ENCODE results near the gene AKNA.
"Not testable (repeated sequence)": the region's sequence is repeated elsewhere in the genome, so short reads cannot be mapped to it uniquely, and the experiment has no call there.

AKNA gene

DNA sequence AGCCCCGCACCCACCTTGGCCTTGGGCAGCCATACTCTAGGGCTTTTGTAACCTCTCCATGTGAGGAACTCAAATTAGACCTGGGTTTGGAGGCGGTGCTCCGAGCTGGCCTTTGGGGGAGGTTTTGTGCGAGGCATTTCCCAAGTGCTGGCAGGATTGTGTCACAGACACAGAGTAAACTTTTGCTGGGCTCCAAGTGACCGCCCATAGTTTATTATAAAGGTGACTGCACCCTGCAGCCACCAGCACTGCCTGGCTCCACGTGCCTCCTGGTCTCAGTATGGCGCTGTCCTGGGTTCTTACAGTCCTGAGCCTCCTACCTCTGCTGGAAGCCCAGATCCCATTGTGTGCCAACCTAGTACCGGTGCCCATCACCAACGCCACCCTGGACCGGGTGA, 58.2 kb downstream of the AKNA start, which contains the start of gene ORM2:
Gene ORM2, plus strand, starts transcription at position 245 of the 398 bp plus-strand sequence. Its CDS starts 36 bp downstream, at position 281.
- not testable (repeated sequence) for H3K4me3 ChIP-seq (ENCODE audit: low read length); H3K36me3 ChIP-seq (ENCODE audit: insufficient read depth, low read length); H3K4me2 ChIP-seq (ENCODE audit: low read length); H3K4me1 ChIP-seq (ENCODE audit: control insufficient read depth, insufficient read depth, low read length); H3K9me3 ChIP-seq (replicated peaks; ENCODE audit: low read length); H3K9ac ChIP-seq (ENCODE audit: low read depth, low read length)
- peaks cover 19% of the 10 kb centered on the region for H3K27me3 ChIP-seq (ENCODE audit: control insufficient read depth, insufficient read depth, low read length)

DNA sequence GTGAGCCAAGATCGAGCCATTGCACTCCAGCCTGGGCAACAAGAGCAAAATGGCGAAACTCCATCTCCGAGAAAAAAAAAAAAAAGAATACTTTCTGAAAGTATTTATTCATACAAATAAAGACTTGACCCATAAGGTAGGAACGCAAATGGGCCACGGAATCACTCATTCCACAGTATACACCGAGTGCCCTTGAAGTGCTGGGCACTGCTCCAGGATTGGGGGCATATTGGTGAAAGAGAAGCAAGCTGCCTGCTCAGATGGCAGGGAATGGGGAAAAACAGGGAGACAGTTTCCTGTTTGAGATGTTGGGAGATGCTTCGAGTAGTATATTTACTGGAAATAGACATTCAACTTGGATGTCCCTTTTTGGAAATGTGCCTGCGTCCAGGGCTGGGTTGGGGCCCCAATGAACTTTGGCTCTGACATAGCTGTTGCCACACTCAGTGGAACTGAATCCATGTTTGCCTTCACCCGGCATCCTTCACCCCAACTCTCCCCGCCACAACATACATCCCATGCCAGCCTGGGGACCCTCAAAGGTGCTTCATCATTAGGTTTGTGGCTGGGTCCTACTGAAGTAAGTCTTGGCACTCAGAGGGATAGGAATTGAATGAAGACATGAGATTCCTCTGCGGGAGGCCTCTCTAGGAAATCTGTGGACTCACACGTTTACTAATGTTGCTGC, 58.7 kb downstream of the AKNA start:
- not testable (repeated sequence) for H3K4me1 ChIP-seq (ENCODE audit: control insufficient read depth, insufficient read depth, low read length); H3K36me3 ChIP-seq (ENCODE audit: insufficient read depth, low read length); H3K9ac ChIP-seq (ENCODE audit: low read depth, low read length); H3K9me3 ChIP-seq (replicated peaks; ENCODE audit: low read length); H3K4me3 ChIP-seq (ENCODE audit: low read length); H3K4me2 ChIP-seq (ENCODE audit: low read length)
- peaks cover 19% of the 10 kb centered on the region for H3K27me3 ChIP-seq (ENCODE audit: control insufficient read depth, insufficient read depth, low read length)

DNA sequence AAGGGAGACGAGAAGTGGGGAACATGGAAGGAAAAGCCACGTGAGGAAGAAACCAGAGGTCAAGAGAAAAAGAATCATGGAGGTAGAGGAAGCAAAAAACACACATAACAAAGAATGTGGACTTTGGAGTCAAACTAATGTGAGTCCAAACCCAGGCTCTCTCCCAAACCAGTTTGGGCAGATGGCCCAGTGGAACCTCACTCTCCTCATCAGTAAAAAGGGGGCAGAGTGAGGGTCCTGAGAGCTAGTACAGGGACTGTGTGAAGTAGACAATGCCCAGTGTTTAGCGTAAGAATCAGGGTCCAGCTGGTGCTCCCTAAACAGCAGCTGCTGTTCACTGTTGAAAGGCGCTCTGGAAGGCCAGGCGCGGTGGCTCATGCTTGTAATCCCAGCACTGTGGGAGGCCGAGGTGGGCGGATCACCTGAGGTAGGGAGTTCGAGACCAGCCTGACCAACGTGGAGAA, 59.4 kb downstream of the AKNA start:
- not testable (repeated sequence) for H3K36me3 ChIP-seq (ENCODE audit: insufficient read depth, low read length); H3K9me3 ChIP-seq (replicated peaks; ENCODE audit: low read length); H3K4me1 ChIP-seq (ENCODE audit: control insufficient read depth, insufficient read depth, low read length); H3K4me2 ChIP-seq (ENCODE audit: low read length); H3K9ac ChIP-seq (ENCODE audit: low read depth, low read length); H3K4me3 ChIP-seq (ENCODE audit: low read length)
- peaks cover 19% of the 10 kb centered on the region for H3K27me3 ChIP-seq (ENCODE audit: control insufficient read depth, insufficient read depth, low read length)

DNA sequence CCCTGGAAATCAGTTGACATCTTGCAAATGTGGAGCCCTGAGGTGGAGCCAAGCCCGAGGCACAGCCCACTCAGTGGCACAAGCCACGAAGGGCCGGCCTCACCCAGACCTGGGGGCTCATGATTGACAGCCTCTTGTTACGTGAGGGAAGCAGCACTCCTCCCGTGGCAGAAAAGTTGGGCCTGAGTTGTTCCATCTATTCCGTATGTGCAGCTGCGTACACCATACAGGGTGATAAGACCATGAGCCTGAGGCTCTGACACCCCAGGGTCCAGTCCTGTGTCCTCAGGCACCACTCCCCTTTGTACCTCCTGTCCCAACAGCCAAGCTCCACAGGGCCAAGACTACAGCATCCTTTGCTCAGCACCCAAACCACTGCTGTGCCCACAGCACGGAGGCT, 60.0 kb downstream of the AKNA start:
- Histone ChIP-seq H3K4me1 (ENCODE audit: control insufficient read depth, insufficient read depth, low read length) (no peaks in the 10 kb centered on the region), H3K9ac (ENCODE audit: low read depth, low read length) (no peak overlapping the region), H3K4me2 (ENCODE audit: low read length) (no peak overlapping the region), H3K27me3 (ENCODE audit: control insufficient read depth, insufficient read depth, low read length) (peaks cover 19% of the 10 kb centered on the region), H3K4me3 (ENCODE audit: low read length) (no peak overlapping the region), H3K9me3 (replicated peaks; ENCODE audit: low read length) (no peaks in the 10 kb centered on the region), H3K36me3 (ENCODE audit: insufficient read depth, low read length) (no peaks in the 10 kb centered on the region)

DNA sequence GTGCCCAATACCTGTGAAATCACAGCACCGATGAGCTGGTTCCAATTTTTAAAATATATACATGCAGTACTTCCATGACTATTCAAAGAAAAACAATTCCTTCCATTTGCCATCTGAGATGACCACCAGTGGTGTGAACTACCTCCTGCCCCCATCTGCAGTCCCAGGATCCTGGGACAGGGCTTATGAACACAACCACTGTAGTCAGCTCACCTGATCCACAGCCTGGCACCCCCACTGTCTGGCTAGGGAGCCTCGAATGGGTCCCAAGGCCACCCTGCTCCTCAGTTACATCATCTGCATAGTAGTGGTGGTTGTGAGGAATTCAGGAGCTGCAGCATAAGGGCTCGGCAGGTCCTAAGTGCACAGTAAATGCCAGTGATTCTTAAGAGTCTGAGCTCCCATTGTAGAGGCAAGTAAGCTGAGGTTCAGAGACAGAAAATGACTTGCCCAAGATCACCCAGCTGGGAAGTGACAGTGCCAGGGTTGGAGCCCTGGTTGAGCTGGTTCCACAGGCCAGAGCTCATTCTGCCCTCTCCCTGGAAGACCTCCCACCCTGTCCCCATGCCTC, 62.0 kb downstream of the AKNA start:
- not testable (repeated sequence) for H3K9ac ChIP-seq (ENCODE audit: low read depth, low read length); H3K4me3 ChIP-seq (ENCODE audit: low read length); H3K36me3 ChIP-seq (ENCODE audit: insufficient read depth, low read length); H3K9me3 ChIP-seq (replicated peaks; ENCODE audit: low read length); H3K4me2 ChIP-seq (ENCODE audit: low read length); H3K27me3 ChIP-seq (ENCODE audit: control insufficient read depth, insufficient read depth, low read length)
- peaks cover 11% of the 10 kb centered on the region for H3K4me1 ChIP-seq (ENCODE audit: control insufficient read depth, insufficient read depth, low read length)

DNA sequence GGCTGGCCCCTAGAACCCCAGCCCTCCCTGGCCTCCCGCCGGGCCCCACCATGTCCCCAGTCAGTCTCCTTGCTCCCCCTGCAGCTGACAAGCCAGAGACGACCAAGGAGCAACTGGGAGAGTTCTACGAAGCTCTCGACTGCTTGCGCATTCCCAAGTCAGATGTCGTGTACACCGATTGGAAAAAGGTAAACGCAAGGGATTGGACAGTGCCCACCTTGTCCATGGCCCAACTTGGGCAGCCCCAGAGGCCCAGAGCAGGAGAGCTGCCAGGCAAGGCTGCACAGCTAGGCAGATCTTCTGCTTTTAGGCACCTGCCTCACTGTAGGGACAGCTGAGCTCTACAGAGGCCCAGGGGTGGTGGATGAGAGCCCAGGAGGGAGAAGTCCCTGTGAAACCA, 62.8 kb downstream of the AKNA start:
- not testable (repeated sequence) for H3K9me3 ChIP-seq (replicated peaks; ENCODE audit: low read length); H3K4me3 ChIP-seq (ENCODE audit: low read length); H3K9ac ChIP-seq (ENCODE audit: low read depth, low read length); H3K27me3 ChIP-seq (ENCODE audit: control insufficient read depth, insufficient read depth, low read length); H3K36me3 ChIP-seq (ENCODE audit: insufficient read depth, low read length); H3K4me2 ChIP-seq (ENCODE audit: low read length)
- H3K4me1 ChIP-seq (ENCODE audit: control insufficient read depth, insufficient read depth, low read length) = peaks cover 11% of the 10 kb centered on the region

DNA sequence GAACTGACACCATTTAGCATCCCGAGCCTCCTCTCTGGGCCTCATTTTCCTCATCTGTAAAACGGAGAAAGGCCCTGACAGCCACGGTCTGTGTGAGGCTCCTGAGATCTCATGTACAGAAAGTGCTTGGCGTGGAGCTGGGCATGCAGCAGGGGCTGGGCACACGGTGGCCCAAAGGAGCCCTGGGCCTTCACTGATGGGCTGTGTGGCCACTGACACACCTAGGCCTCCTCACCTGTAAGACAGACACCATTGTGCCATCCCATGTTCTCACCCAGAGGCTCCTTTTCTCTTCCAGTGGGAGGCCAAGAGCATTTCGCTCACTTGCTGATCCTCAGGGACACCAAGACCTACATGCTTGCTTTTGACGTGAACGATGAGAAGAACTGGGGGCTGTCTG, 63.3 kb downstream of the AKNA start:
- no peaks in the 10 kb centered on the region for H3K9me3 ChIP-seq (replicated peaks; ENCODE audit: low read length)
- peaks cover 11% of the 10 kb centered on the region for H3K4me1 ChIP-seq (ENCODE audit: control insufficient read depth, insufficient read depth, low read length)
- no peak overlapping the region for H3K4me2 ChIP-seq (ENCODE audit: low read length)
- H3K4me3 ChIP-seq (ENCODE audit: low read length) = no peak overlapping the region
- peaks cover 3% of the 10 kb centered on the region for H3K27me3 ChIP-seq (ENCODE audit: control insufficient read depth, insufficient read depth, low read length)
- no peak overlapping the region for H3K9ac ChIP-seq (ENCODE audit: low read depth, low read length)
- no peaks in the 10 kb centered on the region for H3K36me3 ChIP-seq (ENCODE audit: insufficient read depth, low read length)

DNA sequence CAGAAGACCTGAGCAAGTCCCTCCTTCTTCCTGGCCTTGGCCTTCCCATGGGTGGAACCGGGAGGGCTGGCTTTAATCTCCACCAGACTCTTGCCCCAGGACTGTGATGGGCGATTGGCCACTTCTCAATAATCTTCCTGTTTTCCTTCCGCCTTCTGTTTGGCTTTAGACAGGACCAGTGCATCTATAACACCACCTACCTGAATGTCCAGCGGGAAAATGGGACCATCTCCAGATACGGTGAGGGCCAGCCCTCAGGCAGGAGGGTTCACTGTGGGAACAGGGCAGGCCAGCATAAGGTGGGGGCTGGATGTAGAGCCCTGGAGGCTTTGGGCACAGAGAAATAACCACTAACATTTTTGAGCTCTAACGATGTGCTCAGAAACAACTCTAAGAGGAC, 63.9 kb downstream of the AKNA start:
- H3K36me3 ChIP-seq (ENCODE audit: insufficient read depth, low read length) = not testable (repeated sequence)

DNA sequence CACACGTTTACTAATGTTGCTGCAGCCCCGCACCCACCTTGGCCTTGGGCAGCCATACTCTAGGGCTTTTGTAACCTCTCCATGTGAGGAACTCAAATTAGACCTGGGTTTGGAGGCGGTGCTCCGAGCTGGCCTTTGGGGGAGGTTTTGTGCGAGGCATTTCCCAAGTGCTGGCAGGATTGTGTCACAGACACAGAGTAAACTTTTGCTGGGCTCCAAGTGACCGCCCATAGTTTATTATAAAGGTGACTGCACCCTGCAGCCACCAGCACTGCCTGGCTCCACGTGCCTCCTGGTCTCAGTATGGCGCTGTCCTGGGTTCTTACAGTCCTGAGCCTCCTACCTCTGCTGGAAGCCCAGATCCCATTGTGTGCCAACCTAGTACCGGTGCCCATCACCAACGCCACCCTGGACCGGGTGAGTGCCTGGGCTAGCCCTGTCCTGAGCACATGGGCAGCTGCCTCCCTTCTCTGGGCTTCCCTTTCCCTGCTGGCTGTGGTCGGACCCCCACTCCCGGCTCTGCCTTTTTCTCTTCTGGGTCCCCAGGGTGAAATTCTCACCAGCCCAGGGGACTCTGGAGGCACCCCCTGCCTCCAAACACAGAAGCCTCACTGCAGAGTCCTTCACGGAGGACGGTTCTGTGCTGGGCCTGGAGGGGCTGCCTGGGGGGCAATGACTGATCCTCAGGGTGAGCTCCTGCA, 64.8 kb downstream of the AKNA start, which contains the start of gene ORM1:
Gene ORM1, plus strand, starts transcription at position 268 of the 701 bp plus-strand sequence. Its CDS starts 36 bp downstream, at position 304.
- not testable (repeated sequence) for H3K36me3 ChIP-seq (ENCODE audit: insufficient read depth, low read length); H3K4me2 ChIP-seq (ENCODE audit: low read length); H3K9me3 ChIP-seq (replicated peaks; ENCODE audit: low read length); H3K9ac ChIP-seq (ENCODE audit: low read depth, low read length); H3K4me3 ChIP-seq (ENCODE audit: low read length); H3K27me3 ChIP-seq (ENCODE audit: control insufficient read depth, insufficient read depth, low read length)
- H3K4me1 ChIP-seq (ENCODE audit: control insufficient read depth, insufficient read depth, low read length) = peaks cover 11% of the 10 kb centered on the region

More for the DNA sequence above, 63.9 kb downstream of the AKNA start:
- H3K9ac ChIP-seq (ENCODE audit: low read depth, low read length); H3K4me3 ChIP-seq (ENCODE audit: low read length); H3K4me2 ChIP-seq (ENCODE audit: low read length); H3K27me3 ChIP-seq (ENCODE audit: control insufficient read depth, insufficient read depth, low read length); H3K9me3 ChIP-seq (replicated peaks; ENCODE audit: low read length): not testable (repeated sequence)
- peaks cover 11% of the 10 kb centered on the region for H3K4me1 ChIP-seq (ENCODE audit: control insufficient read depth, insufficient read depth, low read length)

DNA sequence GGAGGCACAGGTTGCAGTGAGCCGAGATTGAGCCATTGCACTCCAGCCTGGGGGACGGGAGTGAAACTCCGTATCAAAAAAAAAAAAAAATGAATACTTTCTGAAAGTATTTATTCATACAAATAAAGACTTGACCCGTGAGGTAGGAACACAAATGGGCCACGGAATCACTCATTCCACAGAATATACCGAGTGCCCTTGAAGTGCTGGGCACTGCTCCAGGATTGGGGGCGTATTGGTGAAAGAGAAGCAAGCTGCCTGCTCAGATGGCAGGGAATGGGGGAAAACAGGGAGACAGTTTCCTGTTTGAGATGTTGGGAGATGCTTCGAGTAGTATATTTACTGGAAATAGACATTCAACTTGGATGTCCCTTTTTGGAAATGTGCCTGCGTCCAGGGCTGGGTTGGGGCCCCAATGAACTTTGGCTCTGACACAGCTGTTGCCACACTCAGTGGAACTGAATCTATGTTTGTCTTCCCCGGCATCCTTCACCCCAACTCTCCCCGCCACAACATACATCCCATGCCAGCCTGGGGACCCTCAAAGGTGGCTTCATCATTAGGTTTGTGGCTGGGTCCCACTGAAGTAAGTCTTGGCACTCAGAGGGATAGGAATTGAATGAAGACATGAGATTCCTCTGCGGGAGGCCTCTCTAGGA, 65.5 kb downstream of the AKNA start:
- H3K36me3 ChIP-seq (ENCODE audit: insufficient read depth, low read length); H3K4me3 ChIP-seq (ENCODE audit: low read length); H3K9ac ChIP-seq (ENCODE audit: low read depth, low read length); H3K27me3 ChIP-seq (ENCODE audit: control insufficient read depth, insufficient read depth, low read length); H3K9me3 ChIP-seq (replicated peaks; ENCODE audit: low read length); H3K4me2 ChIP-seq (ENCODE audit: low read length): not testable (repeated sequence)
- peaks cover 11% of the 10 kb centered on the region for H3K4me1 ChIP-seq (ENCODE audit: control insufficient read depth, insufficient read depth, low read length)

DNA sequence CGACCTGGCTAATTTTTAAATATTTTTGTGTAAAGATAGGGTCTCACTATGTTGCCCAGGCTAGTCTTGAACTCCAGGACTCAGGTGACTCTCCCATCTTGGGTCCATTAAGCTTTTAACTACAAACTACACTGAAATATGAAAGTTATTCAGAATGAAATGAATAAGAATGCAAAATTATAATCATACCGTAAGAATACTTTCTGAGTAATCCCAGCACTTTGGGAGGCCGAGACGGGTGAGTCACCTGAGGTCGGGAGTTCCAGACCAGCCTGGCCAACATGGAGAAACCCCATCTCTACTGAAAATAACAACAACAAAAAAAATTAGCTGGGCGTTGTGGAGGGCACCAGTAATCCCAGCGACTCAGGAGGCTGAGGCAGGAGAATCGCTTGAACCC, 66.0 kb downstream of the AKNA start:
- H3K9ac ChIP-seq (ENCODE audit: low read depth, low read length) = no peak overlapping the region
- no peaks in the 10 kb centered on the region for H3K27me3 ChIP-seq (ENCODE audit: control insufficient read depth, insufficient read depth, low read length)
- no peaks in the 10 kb centered on the region for H3K36me3 ChIP-seq (ENCODE audit: insufficient read depth, low read length)
- H3K4me2 ChIP-seq (ENCODE audit: low read length) = no peak overlapping the region
- peaks cover 11% of the 10 kb centered on the region for H3K4me1 ChIP-seq (ENCODE audit: control insufficient read depth, insufficient read depth, low read length)
- no peak overlapping the region for H3K4me3 ChIP-seq (ENCODE audit: low read length)
- H3K9me3 ChIP-seq (replicated peaks; ENCODE audit: low read length) = no peaks in the 10 kb centered on the region

Data from skeletal muscle satellite cell (primary cell).